Activated T-helper 2 cell treated with anti-CD3 and anti-CD28 coated beads, Interferon-gamma antibody, Interleukin-2, Interleukin-4, amounts not matched to agents 10 μg/mL and 5 μg/mL and 100 μg/mL, durations not matched to agents 14 hours and 24 hours and 36 hours (primary cell): ENCODE results near the gene ACLY. TPM values are rescaled to one million over a fixed set of nuclear protein-coding genes. Genes with fewer than 3 reads are reported as not detected.
A peak's percentile ranks its signal among the peaks of the same experiment; 100 is the strongest.
"Not testable (repeated sequence)": the region's sequence is repeated elsewhere in the genome, so short reads cannot be mapped to it uniquely, and the experiment has no call there.

Source experiments
- DNase-seq: peaks from one replicate; pipeline ENCODE4 v3.0.0; 2021; ENCODE audit warnings: low spot score
- H3K27ac Mint-ChIP-seq: one replicate; pipeline ENCODE4 v1.8.0; 2021; ENCODE audit warnings: mixed read lengths
- H3K27me3 Mint-ChIP-seq: one replicate; pipeline ENCODE4 v1.8.0; 2021; ENCODE audit warnings: low read depth, mixed read lengths
- H3K36me3 Mint-ChIP-seq: one replicate; pipeline ENCODE4 v1.8.0; 2021; ENCODE audit warnings: low read depth, mixed read lengths
- H3K4me1 Mint-ChIP-seq: one replicate; pipeline ENCODE4 v1.8.0; 2021; ENCODE audit warnings: low read depth, mixed read lengths
- H3K4me3 Mint-ChIP-seq: one replicate; pipeline ENCODE4 v1.8.0; 2021; ENCODE audit warnings: low read depth, mild to moderate bottlenecking, moderate library complexity, mixed read lengths
- H3K9me3 Mint-ChIP-seq: one replicate; pipeline ENCODE4 v1.8.0; 2021; ENCODE audit warnings: mixed read lengths
- intact Hi-C: fragments of 100-400 bp; cut with micrococcal nuclease; formaldehyde crosslinking; loops from one replicate; pipeline ENCODE4 v1.15.1; 2023
- total RNA-seq: library from RNA; stranded (reverse); gene quantifications from 2 replicates; pipeline ENCODE4 v1.2.3, GENCODE V29; 2022

The ACLY gene
- total RNA-seq, 1 donor from 2014 or later: 223 TPM

GRCh38 chr17:41848788-41849187 lies 70.0 kb downstream of the ACLY start:
- Mint-ChIP-seq H3K4me1 (peaks cover 26% of the 10 kb centered on the region), H3K4me3 (no peak overlapping the region), H3K27ac (no peak overlapping the region), H3K27me3 (no peaks in the 10 kb centered on the region), H3K36me3 (peaks cover 55% of the 10 kb centered on the region), H3K9me3 (no peaks in the 10 kb centered on the region)
- intact Hi-C loops: no loop called here
- no peak for DNase-seq

DNA sequence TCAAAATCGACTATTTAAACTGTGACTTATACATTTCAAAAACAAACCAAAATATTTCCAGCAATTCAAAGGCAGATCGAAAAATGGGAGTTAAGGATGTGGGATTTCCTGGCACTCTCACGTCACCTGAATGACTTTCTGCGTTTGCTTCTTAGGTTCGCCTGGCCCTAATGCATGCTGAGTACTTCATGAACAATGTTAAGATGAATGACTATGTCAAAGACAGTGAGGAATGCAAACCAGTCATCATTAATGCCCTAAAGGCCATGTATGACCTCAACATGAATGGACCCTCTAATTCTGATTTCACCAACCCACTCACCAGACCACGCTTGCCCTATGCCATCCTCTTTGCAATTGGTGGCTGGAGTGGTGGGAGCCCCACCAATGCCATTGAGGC lies 73.8 kb downstream of the ACLY start:
- no peak overlapping the region for H3K4me3 Mint-ChIP-seq
- intact Hi-C loops: no loop called here
- no peak for DNase-seq
- peaks cover 8% of the 10 kb centered on the region for H3K4me1 Mint-ChIP-seq
- peaks cover 26% of the 10 kb centered on the region for H3K36me3 Mint-ChIP-seq
- H3K9me3 Mint-ChIP-seq: no peaks in the 10 kb centered on the region
- no peak overlapping the region for H3K27ac Mint-ChIP-seq
- H3K27me3 Mint-ChIP-seq: no peaks in the 10 kb centered on the region

GRCh38 chr17:41840781-41841180 lies 78.0 kb downstream of the ACLY start:
- H3K9me3 Mint-ChIP-seq, intact Hi-C loops, H3K4me1 Mint-ChIP-seq: not testable (repeated sequence)

GRCh38 chr17:41839448-41839847 lies 79.3 kb downstream of the ACLY start:
- H3K27ac Mint-ChIP-seq, H3K36me3 Mint-ChIP-seq: not testable (repeated sequence)

More at GRCh38 chr17:41840781-41841180, 78.0 kb downstream of the ACLY start:
- not testable (repeated sequence) for H3K27ac Mint-ChIP-seq, DNase-seq, H3K4me3 Mint-ChIP-seq, H3K36me3 Mint-ChIP-seq, H3K27me3 Mint-ChIP-seq

DNA sequence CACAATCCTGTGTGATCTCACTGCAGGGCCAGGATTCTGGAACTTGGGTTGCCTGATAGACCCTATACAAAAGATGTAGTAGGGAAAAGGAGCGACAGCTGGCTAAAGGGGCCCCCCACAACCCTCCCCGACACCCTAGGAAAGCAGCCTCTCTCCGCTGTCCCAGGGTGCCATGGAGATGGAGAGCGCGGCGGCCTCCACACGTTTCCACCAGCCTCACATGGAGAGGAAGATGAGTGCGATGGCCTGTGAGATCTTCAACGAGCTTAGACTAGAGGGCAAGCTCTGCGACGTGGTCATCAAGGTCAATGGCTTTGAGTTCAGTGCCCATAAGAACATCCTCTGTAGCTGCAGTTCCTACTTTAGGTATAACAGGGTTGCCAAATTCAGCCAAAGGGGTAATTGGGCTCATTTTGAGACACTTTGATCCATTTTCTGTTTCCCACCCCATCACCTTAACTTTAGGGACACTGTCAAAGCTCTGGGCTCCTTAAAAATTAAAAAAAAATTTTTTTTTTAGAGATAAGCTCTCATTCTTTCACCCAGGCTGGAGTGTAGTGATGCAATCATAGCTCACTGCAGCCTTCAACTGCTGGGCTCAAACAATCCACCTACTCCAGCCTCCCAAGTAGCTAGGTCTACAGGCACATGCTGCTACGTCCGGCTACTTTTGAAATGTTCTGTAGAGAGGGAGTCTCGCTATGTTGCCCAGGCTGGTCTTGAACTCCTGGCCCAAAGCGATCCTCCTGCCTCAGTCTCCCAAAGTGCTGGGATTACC lies 80.8 kb downstream of the ACLY start, which contains the start of gene KLHL10:
KLHL10 (plus strand) TSS at position 65 of the 778 bp plus-strand sequence; CDS start at position 173, 108 bp downstream.
- H3K4me1 Mint-ChIP-seq: peaks cover 16% of the 10 kb centered on the region
- peaks cover 8% of the 10 kb centered on the region for H3K27me3 Mint-ChIP-seq
- intact Hi-C loops: no loop called here
- no peak for DNase-seq
- peak within 1 kb of the TSS; percentile 76 for H3K4me3 Mint-ChIP-seq
- H3K27ac Mint-ChIP-seq: no peak within 1 kb of the TSS
- no peaks in the 10 kb centered on the region for H3K9me3 Mint-ChIP-seq
- H3K36me3 Mint-ChIP-seq: peaks cover 14% of the 10 kb centered on the region

More at GRCh38 chr17:41839448-41839847, 79.3 kb downstream of the ACLY start:
- peaks cover 13% of the 10 kb centered on the region for H3K4me1 Mint-ChIP-seq
- H3K27me3 Mint-ChIP-seq, H3K9me3 Mint-ChIP-seq, DNase-seq, H3K4me3 Mint-ChIP-seq, intact Hi-C loops: not testable (repeated sequence)

DNA sequence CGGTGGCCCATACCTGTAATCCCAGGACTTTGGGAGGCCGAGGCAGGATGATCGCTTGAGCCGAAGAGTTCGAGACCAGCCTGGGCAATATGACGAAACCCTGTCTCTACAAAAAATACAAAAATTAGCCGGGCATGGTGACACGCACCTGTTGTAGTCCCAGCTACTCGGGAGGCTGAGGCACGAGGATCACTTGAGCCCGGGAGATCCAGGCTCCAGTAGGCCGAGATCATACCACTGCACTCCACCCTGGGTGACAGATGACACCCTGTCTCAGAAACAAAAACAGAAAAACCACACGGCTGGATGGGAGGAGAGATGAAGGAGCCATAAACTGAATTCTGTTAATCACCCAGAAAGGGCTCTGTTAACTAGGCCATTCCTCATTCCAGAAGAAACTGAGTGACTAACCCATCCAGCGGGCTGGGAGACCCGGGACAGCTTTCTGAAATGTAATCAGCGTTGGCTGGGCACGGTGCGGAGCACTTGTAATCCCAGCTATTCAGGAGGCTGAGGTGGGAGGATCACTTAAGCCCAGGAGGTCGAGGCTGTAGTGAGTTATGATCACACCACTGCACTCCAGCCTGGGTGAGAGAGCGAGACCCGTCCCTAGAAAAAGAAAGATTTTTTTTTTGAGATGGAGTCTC lies 82.1 kb downstream of the ACLY start:
- peaks cover 8% of the 10 kb centered on the region for H3K27me3 Mint-ChIP-seq
- H3K36me3 Mint-ChIP-seq: peaks cover 21% of the 10 kb centered on the region
- intact Hi-C loops: no loop called here
- peaks cover 16% of the 10 kb centered on the region for H3K4me1 Mint-ChIP-seq
- no peak for DNase-seq
- peak overlapping the region; percentile 76 for H3K4me3 Mint-ChIP-seq
- no peaks in the 10 kb centered on the region for H3K9me3 Mint-ChIP-seq
- no peak overlapping the region for H3K27ac Mint-ChIP-seq

DNA sequence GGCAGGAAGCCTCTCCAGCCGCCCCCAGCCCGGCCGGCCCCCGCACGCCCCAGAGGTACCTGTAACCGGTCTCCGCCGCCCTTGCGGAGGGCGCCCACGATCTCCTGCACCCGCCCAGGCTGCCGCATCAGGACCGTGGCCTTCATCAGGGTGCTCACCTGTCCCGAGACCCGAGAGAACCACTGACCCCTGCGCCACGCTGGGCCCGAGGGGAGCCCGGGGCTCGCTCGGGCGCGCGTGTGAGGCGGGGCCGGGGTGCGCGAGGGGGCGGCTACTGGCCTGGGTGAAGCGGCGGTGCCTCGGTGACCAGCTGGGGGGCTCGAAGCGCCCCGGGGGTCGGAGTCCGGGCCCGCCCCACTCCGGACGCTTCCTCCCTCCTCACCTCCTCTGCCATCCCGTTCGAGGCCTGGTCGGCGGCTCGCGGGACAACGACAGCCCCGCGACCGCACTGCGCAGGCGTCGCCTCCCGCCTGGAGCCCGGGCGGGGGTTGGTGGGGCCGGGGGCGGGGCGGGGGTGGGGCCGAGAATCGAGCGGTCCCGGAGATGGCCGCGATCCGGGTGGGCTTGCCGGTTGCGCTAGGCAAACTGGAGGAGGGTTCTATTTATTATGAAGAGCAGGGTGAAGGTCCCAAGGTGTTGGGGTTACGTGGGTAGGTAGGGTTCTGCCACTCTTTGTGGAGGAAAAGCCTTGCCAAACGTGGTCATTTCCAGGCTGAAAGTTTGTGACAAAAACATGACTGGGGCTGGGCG lies 82.8 kb downstream of the ACLY start, which contains the start of gene NT5C3B:
NT5C3B (minus strand) TSS at position 433 of the 750 bp plus-strand sequence; CDS start at position 394, 39 bp downstream.
- intact Hi-C loops: no loop called here
- Mint-ChIP-seq H3K4me3 (peak within 1 kb of the TSS; percentile 81), H3K4me1 (peaks cover 16% of the 10 kb centered on the region), H3K27me3 (peaks cover 8% of the 10 kb centered on the region), H3K36me3 (peaks cover 26% of the 10 kb centered on the region), H3K9me3 (no peaks in the 10 kb centered on the region), H3K27ac (peak within 1 kb of the TSS; percentile 64)
- peak; percentile 54 for DNase-seq

GRCh38 chr17:41835214-41835799 lies 83.4 kb downstream of the ACLY start:
- no peak for DNase-seq
- no peaks in the 10 kb centered on the region for H3K9me3 Mint-ChIP-seq
- intact Hi-C loops: no loop called here
- H3K4me1 Mint-ChIP-seq: peaks cover 16% of the 10 kb centered on the region
- H3K27ac Mint-ChIP-seq: peak overlapping the region; percentile 64
- H3K4me3 Mint-ChIP-seq: peak overlapping the region; percentile 81
- H3K36me3 Mint-ChIP-seq: peaks cover 32% of the 10 kb centered on the region
- peaks cover 8% of the 10 kb centered on the region for H3K27me3 Mint-ChIP-seq

DNA sequence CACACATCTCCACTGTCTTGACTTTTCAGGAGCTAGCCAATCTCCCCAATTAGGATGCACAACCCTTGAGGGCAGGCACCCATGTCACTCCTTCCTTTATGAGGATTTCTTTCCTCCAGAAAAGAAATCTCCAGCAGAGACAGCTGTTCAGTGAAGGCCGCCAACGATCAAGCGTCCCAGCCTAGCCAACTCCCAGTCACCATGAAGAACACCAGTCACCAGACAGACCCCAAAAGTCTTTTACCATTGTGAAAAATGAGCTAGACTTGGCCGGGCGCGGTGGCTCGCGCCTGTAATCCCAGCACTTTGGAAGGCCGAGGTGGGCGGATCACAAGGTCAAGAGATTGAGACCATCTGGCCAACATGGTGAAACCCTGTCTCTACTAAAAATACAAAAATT lies 88.8 kb downstream of the ACLY start:
- H3K4me1 Mint-ChIP-seq, H3K9me3 Mint-ChIP-seq, DNase-seq, H3K4me3 Mint-ChIP-seq, intact Hi-C loops, H3K27me3 Mint-ChIP-seq, H3K27ac Mint-ChIP-seq: not testable (repeated sequence)
- H3K36me3 Mint-ChIP-seq: peaks cover 58% of the 10 kb centered on the region

- no peak for DNase-seq
- no peaks in the 10 kb centered on the region for H3K4me1 Mint-ChIP-seq
- H3K27me3 Mint-ChIP-seq: no peaks in the 10 kb centered on the region
- H3K36me3 Mint-ChIP-seq: peaks cover 31% of the 10 kb centered on the region
- H3K27ac Mint-ChIP-seq: no peak overlapping the region
- no peaks in the 10 kb centered on the region for H3K9me3 Mint-ChIP-seq
- intact Hi-C loops: no loop called here
- H3K4me3 Mint-ChIP-seq: no peak overlapping the region
Measured at GRCh38 chr17:41825175-41825845, 93.4 kb downstream of the ACLY start.

- no peaks in the 10 kb centered on the region for H3K27me3 Mint-ChIP-seq
- H3K9me3 Mint-ChIP-seq: no peaks in the 10 kb centered on the region
- no peak overlapping the region for H3K27ac Mint-ChIP-seq
- peaks cover 20% of the 10 kb centered on the region for H3K36me3 Mint-ChIP-seq
- no peaks in the 10 kb centered on the region for H3K4me1 Mint-ChIP-seq
- intact Hi-C loops: no loop called here
- DNase-seq: no peak
- no peak overlapping the region for H3K4me3 Mint-ChIP-seq
Measured at GRCh38 chr17:41824086-41824485, 94.7 kb downstream of the ACLY start.

GRCh38 chr17:41823580-41823979 lies 95.2 kb downstream of the ACLY start:
- no peak overlapping the region for H3K4me3 Mint-ChIP-seq
- H3K9me3 Mint-ChIP-seq: no peaks in the 10 kb centered on the region
- no peak overlapping the region for H3K27ac Mint-ChIP-seq
- intact Hi-C loops: no loop called here
- no peaks in the 10 kb centered on the region for H3K4me1 Mint-ChIP-seq
- peaks cover 16% of the 10 kb centered on the region for H3K36me3 Mint-ChIP-seq
- H3K27me3 Mint-ChIP-seq: no peaks in the 10 kb centered on the region
- DNase-seq: no peak
